Nephron (organoid): ENCODE data around the gene MUSTN1.

ENCODE experiments used
- H3K27ac Mint-ChIP-seq, 3 experiments: 2 replicates each; pipeline ENCODE4 v1.8.0; 2020; ENCODE audit warnings: mixed read lengths in 3 of 3, mild to moderate bottlenecking in 2 of 3, moderate library complexity in 1 of 3
- H3K27me3 Mint-ChIP-seq: 2 replicates; pipeline ENCODE4 v1.8.0; 2021; ENCODE audit warnings: low read depth, mild to moderate bottlenecking, moderate library complexity, mixed read lengths
- H3K36me3 Mint-ChIP-seq: 2 replicates; pipeline ENCODE4 v1.8.0; 2020; ENCODE audit warnings: low read depth, mixed read lengths
- H3K4me1 Mint-ChIP-seq: 2 replicates; pipeline ENCODE4 v1.8.0; 2020; ENCODE audit warnings: mixed read lengths
- H3K4me3 Mint-ChIP-seq, 3 experiments: 2 replicates each; pipeline ENCODE4 v1.8.0; 2020; ENCODE audit warnings: mild to moderate bottlenecking in 3 of 3, mixed read lengths in 3 of 3, moderate library complexity in 2 of 3
- H3K9me3 Mint-ChIP-seq: 2 replicates; pipeline ENCODE4 v1.8.0; 2020; ENCODE audit warnings: mixed read lengths
- TF ChIP-seq, protein P1 (sequence below), 3 experiments: fragments of 200-600 bp; sonication (generic); IDR thresholded peaks; one replicate each; pipeline ENCODE4 v1.5.0; 2021; ENCODE audit warnings: antibody characterized with exemption in 3 of 3; ENCODE audit not compliant: unreplicated experiment in 3 of 3

Gene MUSTN1

DNA sequence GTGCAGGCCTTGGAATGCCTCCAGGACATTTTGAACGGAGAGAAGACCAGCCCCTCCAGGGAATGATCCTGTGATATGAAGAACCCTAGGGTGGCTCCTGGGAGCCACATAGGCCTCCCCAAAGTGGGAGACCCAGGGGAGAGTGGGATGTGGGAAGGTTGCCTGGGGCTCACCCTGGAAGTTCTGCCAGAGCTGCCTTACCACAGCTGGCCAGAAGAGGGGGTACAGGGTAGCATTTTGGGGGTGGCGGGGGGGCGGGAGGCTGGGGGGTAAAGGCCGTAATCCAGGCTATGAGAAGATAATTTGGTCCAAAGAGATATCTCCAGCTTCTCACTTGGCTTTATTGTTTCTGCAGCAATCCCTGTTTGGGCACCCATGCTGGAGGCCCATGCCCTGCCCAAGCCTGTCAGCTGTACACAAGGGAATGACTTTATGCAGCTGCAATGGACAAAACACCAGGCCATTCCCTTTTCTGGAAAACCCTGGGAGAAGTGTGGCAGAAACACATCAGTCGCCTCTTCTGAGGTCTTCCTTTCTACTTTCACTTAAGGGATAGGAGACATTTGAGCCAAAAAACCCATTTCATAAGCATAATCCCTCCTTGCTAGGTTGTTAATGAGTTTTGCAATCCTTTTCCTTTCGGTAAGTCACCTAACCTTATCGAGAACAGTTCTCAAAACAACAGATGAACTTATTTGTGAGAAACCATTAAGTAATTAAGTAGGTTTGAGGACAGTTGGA, 11.0 kb upstream of the MUSTN1 start:
- TF ChIP-seq, protein P1, sequence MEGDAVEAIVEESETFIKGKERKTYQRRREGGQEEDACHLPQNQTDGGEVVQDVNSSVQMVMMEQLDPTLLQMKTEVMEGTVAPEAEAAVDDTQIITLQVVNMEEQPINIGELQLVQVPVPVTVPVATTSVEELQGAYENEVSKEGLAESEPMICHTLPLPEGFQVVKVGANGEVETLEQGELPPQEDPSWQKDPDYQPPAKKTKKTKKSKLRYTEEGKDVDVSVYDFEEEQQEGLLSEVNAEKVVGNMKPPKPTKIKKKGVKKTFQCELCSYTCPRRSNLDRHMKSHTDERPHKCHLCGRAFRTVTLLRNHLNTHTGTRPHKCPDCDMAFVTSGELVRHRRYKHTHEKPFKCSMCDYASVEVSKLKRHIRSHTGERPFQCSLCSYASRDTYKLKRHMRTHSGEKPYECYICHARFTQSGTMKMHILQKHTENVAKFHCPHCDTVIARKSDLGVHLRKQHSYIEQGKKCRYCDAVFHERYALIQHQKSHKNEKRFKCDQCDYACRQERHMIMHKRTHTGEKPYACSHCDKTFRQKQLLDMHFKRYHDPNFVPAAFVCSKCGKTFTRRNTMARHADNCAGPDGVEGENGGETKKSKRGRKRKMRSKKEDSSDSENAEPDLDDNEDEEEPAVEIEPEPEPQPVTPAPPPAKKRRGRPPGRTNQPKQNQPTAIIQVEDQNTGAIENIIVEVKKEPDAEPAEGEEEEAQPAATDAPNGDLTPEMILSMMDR (IDR thresholded peaks at IDR 0.05; ENCODE audit: unreplicated experiment in 3 of 3), result peak in 2 of 3 experiments; percentile 24
- Mint-ChIP-seq H3K36me3 (peaks cover 14% of the 10 kb centered on the region), H3K4me3 (no peak overlapping the region), H3K27ac (no peak overlapping the region), H3K27me3 (no peaks in the 10 kb centered on the region), H3K4me1 (peaks cover 32% of the 10 kb centered on the region), H3K9me3 (no peaks in the 10 kb centered on the region)

DNA sequence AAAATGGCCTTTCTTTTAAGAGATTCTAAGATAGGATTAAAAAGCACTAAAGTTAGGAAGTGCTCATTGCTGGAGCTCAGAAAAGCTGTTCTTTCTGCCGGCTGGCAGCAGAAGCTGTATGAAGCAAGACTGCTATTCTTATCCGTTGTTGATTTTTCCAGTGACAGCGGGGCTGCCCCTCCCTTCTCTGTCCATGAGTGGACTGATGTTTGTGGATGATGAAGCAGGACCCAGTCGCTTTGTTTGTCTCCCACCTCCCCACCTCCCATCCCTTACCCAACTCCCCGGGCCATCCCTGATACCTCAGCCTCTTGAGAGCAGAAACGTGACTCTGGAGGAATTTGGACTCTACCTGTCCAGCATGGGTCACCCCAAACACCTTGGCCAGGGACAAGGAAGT, 10.3 kb upstream of the MUSTN1 start:
- no peak overlapping the region for H3K4me3 Mint-ChIP-seq
- no peak overlapping the region for H3K27ac Mint-ChIP-seq
- no peaks in the 10 kb centered on the region for H3K27me3 Mint-ChIP-seq
- peaks cover 14% of the 10 kb centered on the region for H3K36me3 Mint-ChIP-seq
- TF ChIP-seq, protein P1 (IDR thresholded peaks at IDR 0.05; ENCODE audit: unreplicated experiment in 3 of 3), result no peak
- peaks cover 33% of the 10 kb centered on the region for H3K4me1 Mint-ChIP-seq
- no peaks in the 10 kb centered on the region for H3K9me3 Mint-ChIP-seq

DNA sequence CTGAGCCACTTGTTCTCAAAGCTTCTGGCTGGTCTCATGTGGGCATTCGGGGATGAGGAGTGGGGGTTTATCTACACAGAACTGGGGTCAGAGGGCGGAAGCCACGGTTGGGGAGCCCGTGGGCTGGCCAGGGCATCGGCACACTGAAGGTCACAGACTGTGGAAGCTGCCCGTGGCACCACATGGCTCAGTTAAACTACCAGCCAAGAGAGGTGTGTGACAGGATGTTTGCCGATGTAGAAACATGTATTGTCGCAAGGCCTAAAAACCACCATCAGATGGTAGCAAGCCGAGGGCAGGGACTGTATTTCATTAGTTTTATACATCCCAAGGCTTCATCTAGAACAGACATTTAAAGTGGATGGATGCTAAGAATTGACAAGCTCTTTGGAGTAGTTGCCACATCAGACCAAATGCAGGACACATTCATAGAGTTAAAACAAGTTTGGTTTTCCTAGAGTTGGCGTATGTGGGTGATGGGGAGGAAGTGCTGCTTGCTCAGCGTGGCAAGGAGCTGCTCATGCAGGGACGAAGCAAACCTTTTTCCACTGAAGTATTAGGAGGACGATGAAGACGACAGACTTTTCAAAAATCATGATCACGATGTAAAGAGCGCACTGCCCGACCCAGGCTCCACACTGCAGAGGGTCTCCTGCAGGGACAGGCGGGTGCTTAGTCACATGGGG, 9.6 kb upstream of the MUSTN1 start:
- Mint-ChIP-seq H3K9me3 (no peaks in the 10 kb centered on the region), H3K36me3 (peaks cover 14% of the 10 kb centered on the region), H3K4me3 (no peak overlapping the region), H3K27me3 (no peaks in the 10 kb centered on the region), H3K27ac (no peak overlapping the region), H3K4me1 (peaks cover 33% of the 10 kb centered on the region)
- TF ChIP-seq, protein P1 (IDR thresholded peaks at IDR 0.05; ENCODE audit: unreplicated experiment in 3 of 3), result no peak

DNA sequence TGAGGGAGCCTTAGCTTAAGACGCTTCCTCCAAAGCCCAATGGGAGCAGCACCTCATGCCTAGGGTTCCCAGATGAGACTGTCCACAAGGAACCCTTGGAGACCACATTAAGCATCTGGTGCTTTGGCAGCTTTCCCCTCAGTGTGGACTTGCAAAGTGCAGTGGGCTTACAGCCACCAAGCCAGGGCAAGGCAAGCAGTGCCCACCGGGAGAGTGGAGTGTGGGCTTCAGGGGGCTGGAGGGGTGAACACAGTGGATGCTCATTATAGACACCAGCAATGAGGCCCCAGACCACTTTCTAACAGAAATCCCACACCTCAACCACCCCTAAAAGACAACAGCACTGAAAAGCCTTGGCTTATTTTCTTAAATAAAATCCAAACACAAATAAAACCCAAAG, 9.1 kb upstream of the MUSTN1 start:
- Mint-ChIP-seq H3K27me3 (no peaks in the 10 kb centered on the region), H3K4me1 (peaks cover 33% of the 10 kb centered on the region), H3K36me3 (peaks cover 14% of the 10 kb centered on the region), H3K27ac (no peak overlapping the region), H3K4me3 (no peak overlapping the region), H3K9me3 (no peaks in the 10 kb centered on the region)
- TF ChIP-seq, protein P1 (IDR thresholded peaks at IDR 0.05; ENCODE audit: unreplicated experiment in 3 of 3), result no peak

DNA sequence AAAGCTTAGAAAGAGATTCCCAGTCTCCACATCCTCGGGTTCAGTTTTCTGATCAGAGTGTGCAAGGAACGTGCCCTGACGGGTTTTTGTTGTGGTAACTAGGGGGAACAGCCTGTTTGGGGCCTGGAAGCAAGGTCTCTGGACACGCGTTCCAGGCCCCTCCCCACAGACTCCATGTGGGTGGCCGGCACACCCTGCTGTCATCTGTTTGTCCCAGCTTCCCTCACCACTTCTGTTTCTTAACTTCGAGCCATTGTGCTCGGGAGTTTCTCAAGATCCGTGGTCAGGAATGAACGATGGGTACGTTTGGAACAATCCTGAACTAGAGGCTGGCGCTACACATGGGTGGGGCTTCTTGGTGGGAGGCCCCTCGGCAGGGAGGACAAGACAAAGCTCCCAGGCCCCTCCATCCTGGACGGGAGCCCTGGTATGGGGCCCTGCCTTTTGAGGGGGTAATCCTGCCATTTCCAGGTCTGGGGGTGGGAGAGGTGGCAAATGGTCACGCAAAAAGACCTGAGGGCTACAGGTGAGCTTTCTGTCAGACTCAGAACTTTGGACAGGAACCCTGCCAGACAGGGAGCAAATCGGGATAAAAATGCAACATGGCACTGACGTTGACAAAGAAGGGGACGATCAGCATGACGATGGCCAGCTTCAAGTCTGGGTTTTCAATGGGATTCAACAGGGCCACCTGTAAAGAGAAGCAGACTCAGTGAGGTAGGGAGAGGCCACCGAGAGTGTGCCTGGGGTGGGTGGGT, 8.5 kb upstream of the MUSTN1 start:
- H3K4me3 Mint-ChIP-seq, result no peak overlapping the region
- H3K27me3 Mint-ChIP-seq, result no peaks in the 10 kb centered on the region
- H3K36me3 Mint-ChIP-seq, result peaks cover 14% of the 10 kb centered on the region
- TF ChIP-seq, protein P1 (IDR thresholded peaks at IDR 0.05; ENCODE audit: unreplicated experiment in 3 of 3), result no peak
- H3K4me1 Mint-ChIP-seq, result peaks cover 33% of the 10 kb centered on the region
- no peaks in the 10 kb centered on the region for H3K9me3 Mint-ChIP-seq
- H3K27ac Mint-ChIP-seq, result no peak overlapping the region
